Spinal cord (tissue), 10 donors: ENCODE data around the gene MYL11. TPM values are rescaled to one million over a fixed set of nuclear protein-coding genes. Genes with fewer than 3 reads are reported as not detected.

Source experiments
- DNase-seq, 6 donors: peaks; one replicate each; pipeline versions ENCODE4 v3.0.0 to v3.0.0-alpha.2; 2013 to 2015; ENCODE audit warnings: low spot score in 6 of 6, low read depth in 4 of 6
- H3K27ac ChIP-seq: one replicate; pipeline ENCODE4 v1.5.1; 2013; ENCODE audit warnings: low read depth, low read length, control low read depth
- H3K27me3 ChIP-seq: one replicate; pipeline ENCODE4 v1.6.1; 2013; ENCODE audit warnings: low read length; ENCODE audit not compliant: control insufficient read depth, insufficient read depth
- H3K36me3 ChIP-seq: one replicate; pipeline ENCODE4 v1.6.1; 2013; ENCODE audit warnings: low read length; ENCODE audit not compliant: control insufficient read depth, insufficient read depth
- H3K4me1 ChIP-seq: one replicate; pipeline ENCODE4 v1.6.1; 2013; ENCODE audit warnings: low read length; ENCODE audit not compliant: control insufficient read depth, insufficient read depth
- H3K4me3 ChIP-seq: one replicate; pipeline ENCODE4 v1.5.1; 2013; ENCODE audit warnings: low read depth, low read length, control low read depth
- H3K9me3 ChIP-seq: one replicate; pipeline ENCODE4 v1.6.1; 2013; ENCODE audit warnings: low read length; ENCODE audit not compliant: control insufficient read depth, insufficient read depth
- WGBS: methylation state at CpG from one replicate; pipeline ENCODE4 v1.1.5; 2013; ENCODE audit warnings: missing lambda C conversion rate; ENCODE audit not compliant: insufficient coverage; 5-methylcytosine and 5-hydroxymethylcytosine counted together
- polyA plus RNA-seq, 2 donors: library from polyadenylated mRNA; unstranded; fragments of 120-200 nt; gene quantifications; one replicate each; pipeline ENCODE4 v1.2.1, GENCODE V29; 2013; ENCODE audit not compliant: insufficient read length in 2 of 2
- total RNA-seq, 2 donors: library from RNA; depleted of rRNA in 1 of 2; stranded (reverse); fragments of 120-200 nt in 1 of 2; fragments of >200 nt in 1 of 2; gene quantifications; one replicate each; pipeline versions ENCODE4 v1.2.3 to v1.2.4, GENCODE V29; 2013 to 2014
- donor health status: healthy.

MYL11 gene
- total and polyA plus RNA-seq, 4 donors = 1.4 to 11.4 (median 3.2) TPM

DNA sequence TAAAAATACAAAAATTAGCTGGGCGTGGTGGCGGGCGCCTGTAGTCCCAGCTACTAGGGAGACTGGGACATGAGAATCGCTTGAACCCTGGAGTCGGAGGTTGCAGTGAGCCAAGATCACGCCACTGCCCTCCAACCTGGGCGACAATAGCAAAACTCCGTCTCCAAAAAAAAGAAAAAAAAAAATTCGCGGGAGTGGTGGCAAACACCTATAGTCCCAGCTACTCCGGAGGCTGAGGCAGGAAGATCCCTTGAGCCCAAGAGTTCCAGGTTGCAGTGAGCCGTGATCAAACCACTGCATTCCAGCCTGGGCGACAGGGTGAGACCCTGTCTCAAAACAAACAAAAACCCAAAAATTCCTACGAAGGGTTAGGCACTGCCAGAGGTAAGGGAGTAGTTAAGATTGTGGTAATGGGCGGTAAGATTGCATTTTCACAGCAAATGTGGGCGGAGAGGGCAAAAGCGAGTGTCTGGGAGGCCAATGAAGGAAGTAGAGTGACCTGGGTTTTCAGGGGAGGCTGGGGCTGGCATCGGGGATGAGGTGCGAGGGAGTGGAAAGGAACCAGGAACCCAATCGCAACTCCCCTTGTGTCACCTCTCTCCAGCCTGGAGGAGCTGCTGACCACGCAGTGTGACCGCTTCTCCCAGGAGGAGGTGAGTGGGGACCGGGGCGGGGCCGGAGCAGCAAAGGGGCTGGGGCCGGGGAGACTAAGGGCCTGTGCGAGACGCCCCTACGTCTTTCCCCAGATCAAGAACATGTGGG is 2.6 kb downstream of the MYL11 start:
- Histone ChIP-seq H3K9me3 (no peaks in the 10 kb centered on the region), H3K27ac (peak overlapping the region; percentile 100), H3K4me3 (peak overlapping the region; percentile 95), H3K36me3 (peaks cover 8% of the 10 kb centered on the region), H3K4me1 (peaks cover 35% of the 10 kb centered on the region), H3K27me3 (no peaks in the 10 kb centered on the region)
- peak in 1 of 6 donors; percentile 9 for DNase-seq
- 53% methylated on average over 23 of the region's 29 CpGs for WGBS

DNA sequence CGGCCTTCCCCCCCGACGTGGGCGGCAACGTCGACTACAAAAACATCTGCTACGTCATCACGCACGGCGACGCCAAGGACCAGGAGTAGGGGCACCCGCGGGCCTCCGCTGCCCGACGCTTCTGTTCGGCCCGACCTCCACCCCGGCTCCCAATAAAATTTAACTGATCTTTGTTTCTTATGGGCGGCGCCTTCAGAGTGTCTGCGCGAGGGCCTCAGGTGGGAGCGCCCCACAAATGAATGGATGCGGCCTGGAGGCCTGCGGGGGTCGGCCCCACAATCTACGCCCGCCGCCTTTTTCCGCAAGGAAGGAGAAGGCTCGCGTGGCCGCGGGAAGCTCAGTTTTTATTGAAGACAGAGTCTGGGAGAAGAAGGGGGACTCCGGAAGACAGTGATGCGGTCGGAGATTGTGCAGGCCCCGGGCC is 3.2 kb downstream of the MYL11 start:
- Histone ChIP-seq H3K4me3 (peak overlapping the region; percentile 95), H3K27ac (peak overlapping the region; percentile 100), H3K36me3 (peaks cover 8% of the 10 kb centered on the region), H3K27me3 (no peaks in the 10 kb centered on the region), H3K9me3 (no peaks in the 10 kb centered on the region), H3K4me1 (peaks cover 34% of the 10 kb centered on the region)
- peak; percentile 78 to 98 (median 85) for DNase-seq
- 0% methylated on average over 37 of the region's 39 CpGs for WGBS

DNA sequence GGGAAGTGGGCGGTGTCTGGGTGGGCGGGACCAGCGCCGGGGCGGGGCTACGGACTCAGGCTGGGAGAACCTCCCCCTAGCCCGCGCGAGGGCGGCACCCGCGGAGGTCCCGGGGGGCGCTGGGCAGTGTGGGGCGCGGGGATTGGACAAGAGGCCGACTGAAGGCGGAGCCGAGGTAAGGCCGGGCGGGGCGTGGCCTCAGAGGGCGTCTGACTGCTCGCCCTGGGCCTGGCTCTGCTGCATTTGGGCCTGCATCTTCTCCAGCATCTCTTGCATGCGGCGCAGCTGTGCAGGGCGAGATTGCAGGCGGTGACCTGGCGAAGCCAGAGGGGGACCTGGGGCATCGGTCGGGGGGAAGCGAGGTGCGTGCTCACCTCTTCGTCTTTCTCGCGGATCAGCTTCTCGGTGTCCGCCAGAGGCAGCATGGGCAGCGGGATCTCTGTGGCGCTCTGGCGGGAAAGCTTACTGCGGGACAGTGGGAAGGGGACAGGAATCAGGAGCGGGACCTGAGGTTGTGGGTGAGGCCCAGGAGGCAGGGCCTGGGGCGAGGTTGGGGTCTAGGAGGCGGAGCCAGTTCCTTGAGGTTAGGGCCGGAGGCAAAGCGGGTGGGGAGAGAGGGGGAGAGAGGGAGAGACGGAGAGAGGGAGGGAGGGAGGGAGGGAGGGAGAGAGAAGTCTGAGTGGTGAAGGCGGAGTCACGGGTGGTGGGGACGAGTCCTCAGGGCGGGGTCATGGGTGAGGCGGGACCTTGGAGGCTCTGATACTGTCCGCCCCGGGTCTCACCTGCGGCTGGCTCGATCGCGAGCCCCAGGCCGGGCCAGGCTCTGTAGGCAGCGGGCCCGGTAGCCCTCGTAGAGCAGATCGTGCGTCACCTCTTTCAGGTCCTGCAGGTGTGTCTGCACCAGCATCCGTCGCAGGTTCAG is 3.9 kb downstream of the MYL11 start:
- Histone ChIP-seq H3K4me3 (peak overlapping the region; percentile 95), H3K27ac (peak overlapping the region; percentile 100), H3K4me1 (peaks cover 34% of the 10 kb centered on the region), H3K9me3 (no peaks in the 10 kb centered on the region), H3K27me3 (no peaks in the 10 kb centered on the region), H3K36me3 (peaks cover 8% of the 10 kb centered on the region)
- 0% methylated on average over 65 of the region's 67 CpGs for WGBS
- DNase-seq = peak; percentile 89 to 99 (median 97)

DNA sequence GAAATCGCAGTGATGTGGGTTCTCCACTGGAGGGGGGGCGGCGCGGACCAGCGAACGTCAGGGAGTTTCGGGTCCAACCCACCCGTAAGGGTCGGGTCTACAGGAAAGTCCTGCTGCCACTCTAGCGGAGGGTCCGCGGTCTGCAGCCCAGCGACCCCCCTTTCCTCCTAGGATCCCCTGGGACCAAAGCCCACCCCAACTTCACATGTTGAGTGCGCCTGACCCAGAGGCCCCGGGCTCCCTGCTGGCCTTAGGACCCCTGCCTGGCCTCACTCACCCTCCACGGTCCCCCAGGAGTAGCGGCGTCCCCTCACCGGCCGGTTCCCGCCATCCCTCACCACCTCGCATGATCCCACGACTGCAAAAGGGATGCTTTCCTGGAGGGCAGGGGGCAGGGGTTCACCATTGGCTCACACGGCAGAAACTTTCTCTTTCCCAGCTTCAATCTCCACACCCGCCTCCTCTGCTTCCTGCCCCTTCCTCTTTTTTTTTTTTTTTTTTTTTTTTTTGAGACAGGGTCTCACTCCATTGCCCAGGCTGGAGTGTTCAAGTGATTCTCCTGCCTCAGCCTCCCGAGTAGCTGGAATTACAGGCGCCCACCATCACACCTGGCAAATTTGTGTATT is 4.7 kb downstream of the MYL11 start:
- peak overlapping the region; percentile 95 for H3K4me3 ChIP-seq
- H3K27ac ChIP-seq = peak overlapping the region; percentile 100
- H3K36me3 ChIP-seq = peaks cover 8% of the 10 kb centered on the region
- no peak for DNase-seq
- no peaks in the 10 kb centered on the region for H3K27me3 ChIP-seq
- H3K9me3 ChIP-seq = no peaks in the 10 kb centered on the region
- H3K4me1 ChIP-seq = peaks cover 34% of the 10 kb centered on the region
- WGBS = 8% methylated on average over 23 of the region's 27 CpGs

DNA sequence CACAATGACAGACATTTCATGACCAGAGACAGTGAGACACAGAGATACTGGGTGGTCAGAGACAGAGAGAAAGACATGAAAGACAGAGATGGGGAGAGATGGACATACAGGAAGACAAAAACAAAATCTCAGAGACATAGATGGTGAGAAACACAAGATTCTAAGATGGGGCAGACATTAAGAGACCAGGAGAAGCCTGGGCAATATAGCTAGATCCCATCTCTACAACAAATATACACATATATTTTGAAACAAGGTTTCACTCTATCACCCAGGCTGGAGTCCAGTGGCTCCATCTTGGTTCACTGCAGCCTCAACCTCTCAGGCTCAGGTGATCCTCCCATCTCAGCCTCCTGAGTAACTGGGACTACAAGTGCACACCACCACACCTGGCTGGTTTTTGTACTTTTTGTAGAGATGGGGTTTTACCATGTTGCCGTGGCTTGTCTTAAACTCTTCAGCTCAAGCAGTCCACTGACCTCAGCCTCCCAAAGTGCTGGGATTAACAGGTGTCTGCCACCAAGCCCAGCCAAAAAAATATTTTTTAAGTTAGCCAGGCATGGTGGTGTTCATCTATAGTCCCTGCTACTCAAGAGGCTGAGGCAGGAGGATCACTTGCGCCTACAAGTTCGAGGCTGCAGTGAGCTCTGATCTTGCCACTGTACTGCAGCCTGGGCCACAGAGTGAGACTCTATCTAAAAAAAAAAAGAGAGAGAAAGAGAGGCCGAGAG is 5.6 kb downstream of the MYL11 start:
- Histone ChIP-seq H3K4me3 (no peak overlapping the region), H3K36me3 (peaks cover 8% of the 10 kb centered on the region), H3K27me3 (no peaks in the 10 kb centered on the region), H3K9me3 (no peaks in the 10 kb centered on the region), H3K27ac (no peak overlapping the region), H3K4me1 (peaks cover 34% of the 10 kb centered on the region)
- WGBS = 95% methylated on average over 4 of the region's 4 CpGs
- no peak for DNase-seq

DNA sequence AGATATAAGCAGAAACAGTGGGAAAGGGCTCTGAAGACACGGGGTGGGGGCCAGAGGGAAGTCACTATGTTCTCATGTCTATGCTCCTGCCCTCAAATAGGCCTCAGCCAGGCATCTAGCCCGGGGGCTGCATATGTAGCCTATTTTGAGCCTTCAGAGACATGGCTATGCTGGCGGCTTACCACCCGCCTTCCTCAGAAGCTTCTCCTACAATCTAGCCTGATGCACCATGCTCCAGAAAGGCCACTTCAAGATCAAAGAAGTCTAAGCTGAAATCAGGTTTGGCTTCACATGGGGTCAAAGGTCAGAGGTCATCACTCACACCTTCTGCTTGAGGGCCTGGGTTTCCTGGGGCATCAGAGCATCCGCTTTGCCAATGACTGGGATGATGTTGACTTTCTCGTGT is 6.2 kb downstream of the MYL11 start:
- DNase-seq = no peak
- Histone ChIP-seq H3K36me3 (peaks cover 8% of the 10 kb centered on the region), H3K4me1 (peaks cover 34% of the 10 kb centered on the region), H3K27me3 (no peaks in the 10 kb centered on the region), H3K9me3 (no peaks in the 10 kb centered on the region), H3K4me3 (no peak overlapping the region), H3K27ac (no peak overlapping the region)
- WGBS = 93% methylated on average over 6 of the region's 6 CpGs

DNA sequence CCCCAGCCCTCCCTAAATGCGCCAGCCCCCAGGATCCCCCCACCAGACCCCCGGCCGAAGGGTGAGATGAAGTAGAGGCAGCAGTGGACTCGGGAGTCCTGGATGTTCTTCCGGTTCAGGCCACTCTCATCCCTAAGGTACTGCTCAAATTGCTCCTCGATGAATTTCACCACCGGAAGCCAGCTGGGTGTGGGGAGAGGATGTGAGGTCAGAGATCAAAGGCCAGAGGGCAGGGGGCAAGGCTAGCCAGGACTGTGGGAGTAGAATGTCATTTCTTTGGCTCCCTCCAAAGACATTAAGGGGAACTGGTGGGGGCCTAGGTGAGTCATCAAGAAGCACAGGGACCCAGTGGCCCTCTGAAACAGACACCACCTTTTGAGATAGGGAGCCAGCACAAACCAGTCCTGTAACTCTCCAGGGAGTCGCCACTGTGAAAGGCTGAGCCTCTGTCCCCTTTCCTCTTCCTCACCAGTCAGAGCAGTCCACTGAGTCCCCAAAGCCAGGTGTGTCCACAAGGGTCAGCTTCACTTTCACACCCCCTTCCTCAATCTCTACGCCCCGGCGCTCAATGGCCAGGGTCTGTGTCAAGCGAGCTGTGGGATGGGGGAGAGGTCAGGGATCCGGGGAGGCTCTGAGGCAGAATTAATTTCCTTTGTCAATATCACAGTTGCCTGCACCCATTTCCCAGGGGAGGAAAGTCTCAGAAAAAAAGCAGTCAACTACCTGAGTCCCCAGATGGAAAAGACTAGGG is 6.9 kb downstream of the MYL11 start:
- no CpG with 5 or more reads among the region's 13 CpGs for WGBS
- H3K27ac ChIP-seq = no peak overlapping the region
- no peaks in the 10 kb centered on the region for H3K9me3 ChIP-seq

DNA sequence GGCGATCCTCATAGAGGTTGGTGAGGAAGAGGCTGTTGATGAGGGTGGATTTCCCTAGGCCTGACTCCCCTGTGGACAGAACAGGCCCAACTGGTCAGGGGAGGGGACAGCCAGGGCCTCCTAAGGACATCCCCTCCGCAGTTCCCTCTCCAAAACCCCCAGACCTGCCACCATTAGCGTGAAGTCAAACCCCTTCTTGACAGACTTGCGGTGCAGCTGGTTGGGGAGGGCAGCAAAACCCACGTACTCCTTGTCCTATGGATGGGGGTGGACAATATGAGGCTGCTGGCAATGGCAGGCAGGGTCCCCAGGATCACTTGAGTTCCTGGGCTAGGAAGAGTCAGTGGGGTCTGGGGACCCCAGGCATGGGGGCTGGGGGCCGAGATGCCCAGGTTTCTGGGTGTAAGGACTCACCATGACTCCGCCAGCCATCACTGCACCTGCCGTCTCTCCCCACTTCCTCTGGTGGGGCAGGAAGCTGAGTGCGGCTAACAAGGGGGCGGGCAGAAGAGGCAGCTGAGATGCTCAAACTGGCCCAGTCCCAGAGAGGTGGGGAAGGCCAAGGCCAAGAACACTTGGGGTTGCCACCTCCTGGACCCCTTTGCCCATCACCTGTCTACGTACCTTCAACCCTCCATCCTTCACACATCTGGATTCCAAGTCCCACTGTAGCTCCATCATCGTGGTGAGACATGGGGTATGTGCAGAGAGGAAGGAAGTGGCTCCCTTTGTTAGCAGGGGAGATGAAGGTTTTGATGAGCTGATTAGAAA is 7.7 kb downstream of the MYL11 start, which contains the start of gene SEPTIN1:
Gene SEPTIN1, minus strand, starts transcription at position 451 of the 771 bp plus-strand sequence. Its CDS starts 19 bp downstream, at position 432.
- H3K4me1 ChIP-seq = peaks cover 23% of the 10 kb centered on the region
- H3K36me3 ChIP-seq = peaks cover 5% of the 10 kb centered on the region
- no peaks in the 10 kb centered on the region for H3K27me3 ChIP-seq
- WGBS = 69% methylated on average over 9 of the region's 12 CpGs
- no peak within 1 kb of the TSS for H3K4me3 ChIP-seq
- no peak within 1 kb of the TSS for H3K27ac ChIP-seq
- H3K9me3 ChIP-seq = no peaks in the 10 kb centered on the region
- no peak for DNase-seq

More for the DNA sequence above, 6.9 kb downstream of the MYL11 start:
- DNase-seq = no peak
- Histone ChIP-seq H3K4me1 (peaks cover 32% of the 10 kb centered on the region), H3K27me3 (no peaks in the 10 kb centered on the region), H3K4me3 (no peak overlapping the region), H3K36me3 (peaks cover 5% of the 10 kb centered on the region)
